HEK293 (cell line): ENCODE measurements around the gene SCRT2.
A peak's percentile ranks its signal among the peaks of the same experiment; 100 is the strongest.

Source experiments
- FEZF1 ChIP-seq: fragments of 450-650 bp; formaldehyde crosslinking; IDR thresholded peaks from 2 replicates; pipeline ENCODE4 v1.5.1; 2016; ENCODE audit warnings: missing biosample characterization, missing genetic modification characterization
- GFI1B ChIP-seq: fragments of 450-650 bp; formaldehyde crosslinking; IDR thresholded peaks from 2 replicates; pipeline ENCODE4 v1.5.1; 2016; ENCODE audit warnings: missing biosample characterization, missing genetic modification characterization
- GLIS1 ChIP-seq: fragments of 450-650 bp; formaldehyde crosslinking; IDR thresholded peaks from 2 replicates; pipeline ENCODE4 v1.5.1; 2016; ENCODE audit warnings: missing biosample characterization, missing genetic modification characterization
- KLF1 ChIP-seq: fragments of 450-650 bp; formaldehyde crosslinking; IDR thresholded peaks from 2 replicates; pipeline ENCODE4 v1.5.1; 2016; ENCODE audit warnings: missing biosample characterization, missing genetic modification characterization
- KLF7 ChIP-seq: fragments of 450-650 bp; formaldehyde crosslinking; IDR thresholded peaks from 2 replicates; pipeline ENCODE4 v1.5.1; 2016; ENCODE audit warnings: missing biosample characterization, missing genetic modification characterization, borderline replicate concordance
- KLF9 ChIP-seq: fragments of 450-650 bp; formaldehyde crosslinking; IDR thresholded peaks from 2 replicates; pipeline ENCODE4 v1.5.1; 2016; ENCODE audit warnings: missing biosample characterization, missing genetic modification characterization, low read depth
- PRDM1 ChIP-seq: fragments of 450-650 bp; formaldehyde crosslinking; IDR thresholded peaks from 2 replicates; pipeline ENCODE4; 2016; ENCODE audit warnings: missing biosample characterization, missing genetic modification characterization
- SCRT1 ChIP-seq: fragments of 450-650 bp; formaldehyde crosslinking; IDR thresholded peaks from 2 replicates; pipeline ENCODE4 v1.5.1; 2016; ENCODE audit warnings: missing biosample characterization, missing genetic modification characterization, borderline replicate concordance
- SP2 ChIP-seq: fragments of 450-650 bp; formaldehyde crosslinking; IDR thresholded peaks from 2 replicates; pipeline ENCODE4 v1.5.1; 2016; ENCODE audit warnings: missing biosample characterization, missing genetic modification characterization
- WT1 ChIP-seq: fragments of 450-650 bp; formaldehyde crosslinking; IDR thresholded peaks from 2 replicates; pipeline ENCODE4 v1.5.1; 2016; ENCODE audit warnings: missing biosample characterization, missing genetic modification characterization
- ZBTB17 ChIP-seq: fragments of 450-650 bp; formaldehyde crosslinking; IDR thresholded peaks from 2 replicates; pipeline ENCODE4 v1.5.1; 2016; ENCODE audit warnings: missing biosample characterization, missing genetic modification characterization
- ZBTB21 ChIP-seq: fragments of 450-650 bp; formaldehyde crosslinking; IDR thresholded peaks from 2 replicates; pipeline ENCODE4 v1.5.1; 2017; ENCODE audit warnings: missing biosample characterization, missing genetic modification characterization
- ZBTB8A ChIP-seq: fragments of 450-650 bp; formaldehyde crosslinking; IDR thresholded peaks from 2 replicates; pipeline ENCODE4 v1.5.1; 2016; ENCODE audit warnings: missing biosample characterization, missing genetic modification characterization
- ZFHX2 ChIP-seq: fragments of 450-650 bp; formaldehyde crosslinking; conservative IDR thresholded peaks from 2 replicates; pipeline ENCODE4 v1.5.1; 2016; ENCODE audit warnings: missing biosample characterization, missing genetic modification characterization
- ZNF184 ChIP-seq: fragments of 450-650 bp; IDR thresholded peaks from 2 replicates; pipeline ENCODE4 v1.5.1; 2018; ENCODE audit warnings: missing biosample characterization, mild to moderate bottlenecking, missing genetic modification characterization
- ZNF214 ChIP-seq: fragments of 450-650 bp; formaldehyde crosslinking; IDR thresholded peaks from 2 replicates; pipeline ENCODE4 v1.5.1; 2017; ENCODE audit warnings: missing biosample characterization, mild to moderate bottlenecking, missing genetic modification characterization, borderline replicate concordance
- ZNF221 ChIP-seq: fragments of 450-650 bp; formaldehyde crosslinking; IDR thresholded peaks from 2 replicates; pipeline ENCODE4 v1.5.1; 2017; ENCODE audit warnings: missing biosample characterization, missing genetic modification characterization, borderline replicate concordance
- ZNF223 ChIP-seq: fragments of 450-650 bp; formaldehyde crosslinking; IDR thresholded peaks from 2 replicates; pipeline ENCODE4 v1.5.1; 2016; ENCODE audit warnings: missing biosample characterization, missing genetic modification characterization
- ZNF292 ChIP-seq: fragments of 450-650 bp; formaldehyde crosslinking; IDR thresholded peaks from 2 replicates; pipeline ENCODE4 v1.5.1; 2016; ENCODE audit warnings: low read depth, missing biosample characterization, missing genetic modification characterization, borderline replicate concordance
- ZNF324 ChIP-seq: fragments of 450-650 bp; formaldehyde crosslinking; IDR thresholded peaks from 2 replicates; pipeline ENCODE4 v1.5.1; 2016; ENCODE audit warnings: missing biosample characterization, missing genetic modification characterization
- ZNF398 ChIP-seq: fragments of 450-650 bp; formaldehyde crosslinking; IDR thresholded peaks from 2 replicates; pipeline ENCODE4 v1.5.1; 2017; ENCODE audit warnings: missing biosample characterization, missing genetic modification characterization
- ZNF404 ChIP-seq: fragments of 450-650 bp; formaldehyde crosslinking; IDR thresholded peaks from 2 replicates; pipeline ENCODE4 v1.5.1; 2017; ENCODE audit warnings: missing biosample characterization, missing genetic modification characterization
- ZNF433 ChIP-seq: fragments of 450-650 bp; formaldehyde crosslinking; IDR thresholded peaks from 2 replicates; pipeline ENCODE4 v1.5.1; 2016; ENCODE audit warnings: missing biosample characterization, missing genetic modification characterization, low read depth
- ZNF473 ChIP-seq: fragments of 450-650 bp; formaldehyde crosslinking; IDR thresholded peaks from 2 replicates; pipeline ENCODE4 v1.5.1; 2017; ENCODE audit warnings: missing biosample characterization, missing genetic modification characterization
- ZNF48 ChIP-seq: fragments of 450-650 bp; formaldehyde crosslinking; IDR thresholded peaks from 2 replicates; pipeline ENCODE4 v1.5.1; 2016; ENCODE audit warnings: missing biosample characterization, missing genetic modification characterization
- ZNF521 ChIP-seq: fragments of 450-650 bp; formaldehyde crosslinking; IDR thresholded peaks from 2 replicates; pipeline ENCODE4 v1.5.1; 2017; ENCODE audit warnings: missing biosample characterization, mild to moderate bottlenecking, missing genetic modification characterization
- ZNF555 ChIP-seq: fragments of 450-650 bp; formaldehyde crosslinking; conservative IDR thresholded peaks from 2 replicates; pipeline ENCODE4 v1.5.1; 2017; ENCODE audit warnings: missing biosample characterization, mild to moderate bottlenecking, missing genetic modification characterization, inconsistent platforms
- ZNF610 ChIP-seq: fragments of 450-650 bp; formaldehyde crosslinking; IDR thresholded peaks from 2 replicates; pipeline ENCODE4 v1.5.1; 2016; ENCODE audit warnings: missing biosample characterization, missing genetic modification characterization, borderline replicate concordance
- ZNF621 ChIP-seq: fragments of 450-650 bp; formaldehyde crosslinking; IDR thresholded peaks from 2 replicates; pipeline ENCODE4 v1.5.1; 2017; ENCODE audit warnings: missing biosample characterization, missing genetic modification characterization
- ZNF626 ChIP-seq: fragments of 450-650 bp; sonication (Bioruptor Pico); formaldehyde crosslinking; IDR thresholded peaks from 2 replicates; pipeline ENCODE4 v1.5.1; 2018; ENCODE audit warnings: missing biosample characterization, missing genetic modification characterization, inconsistent platforms
- ZNF664 ChIP-seq: fragments of 450-650 bp; formaldehyde crosslinking; IDR thresholded peaks from 2 replicates; pipeline ENCODE4 v1.5.1; 2016; ENCODE audit warnings: missing biosample characterization, missing genetic modification characterization
- ZNF701 ChIP-seq: fragments of 450-650 bp; formaldehyde crosslinking; IDR thresholded peaks from 2 replicates; pipeline ENCODE4 v1.5.1; 2016; ENCODE audit warnings: missing biosample characterization, missing genetic modification characterization
- ZNF747 ChIP-seq: fragments of 450-650 bp; formaldehyde crosslinking; IDR thresholded peaks from 2 replicates; pipeline ENCODE4 v1.5.1; 2016; ENCODE audit warnings: missing biosample characterization, missing genetic modification characterization
- ZNF76 ChIP-seq: fragments of 450-650 bp; formaldehyde crosslinking; IDR thresholded peaks from 2 replicates; pipeline ENCODE4; 2016; ENCODE audit warnings: low read depth, missing biosample characterization, missing genetic modification characterization, borderline replicate concordance
- ZNF777 ChIP-seq: fragments of 450-650 bp; formaldehyde crosslinking; IDR thresholded peaks from 2 replicates; pipeline ENCODE4 v1.5.1; 2017; ENCODE audit warnings: missing biosample characterization, missing genetic modification characterization, borderline replicate concordance
- ZNF791 ChIP-seq: fragments of 450-650 bp; formaldehyde crosslinking; IDR thresholded peaks from 2 replicates; pipeline ENCODE4 v1.5.1; 2016; ENCODE audit warnings: missing biosample characterization, missing genetic modification characterization
- ZNF837 ChIP-seq: fragments of 450-650 bp; formaldehyde crosslinking; IDR thresholded peaks from 2 replicates; pipeline ENCODE4 v1.5.1; 2016; ENCODE audit warnings: missing biosample characterization, missing genetic modification characterization
- TF ChIP-seq, protein P1 (sequence below): fragments of 450-650 bp; formaldehyde crosslinking; IDR thresholded peaks from 2 replicates; pipeline ENCODE4 v1.5.1; 2016; ENCODE audit warnings: missing biosample characterization, missing genetic modification characterization
- TF ChIP-seq, protein P2 (sequence below): fragments of 450-650 bp; formaldehyde crosslinking; IDR thresholded peaks from 2 replicates; pipeline ENCODE4 v1.5.1; 2016; ENCODE audit warnings: missing biosample characterization, missing genetic modification characterization

SCRT2 gene

DNA sequence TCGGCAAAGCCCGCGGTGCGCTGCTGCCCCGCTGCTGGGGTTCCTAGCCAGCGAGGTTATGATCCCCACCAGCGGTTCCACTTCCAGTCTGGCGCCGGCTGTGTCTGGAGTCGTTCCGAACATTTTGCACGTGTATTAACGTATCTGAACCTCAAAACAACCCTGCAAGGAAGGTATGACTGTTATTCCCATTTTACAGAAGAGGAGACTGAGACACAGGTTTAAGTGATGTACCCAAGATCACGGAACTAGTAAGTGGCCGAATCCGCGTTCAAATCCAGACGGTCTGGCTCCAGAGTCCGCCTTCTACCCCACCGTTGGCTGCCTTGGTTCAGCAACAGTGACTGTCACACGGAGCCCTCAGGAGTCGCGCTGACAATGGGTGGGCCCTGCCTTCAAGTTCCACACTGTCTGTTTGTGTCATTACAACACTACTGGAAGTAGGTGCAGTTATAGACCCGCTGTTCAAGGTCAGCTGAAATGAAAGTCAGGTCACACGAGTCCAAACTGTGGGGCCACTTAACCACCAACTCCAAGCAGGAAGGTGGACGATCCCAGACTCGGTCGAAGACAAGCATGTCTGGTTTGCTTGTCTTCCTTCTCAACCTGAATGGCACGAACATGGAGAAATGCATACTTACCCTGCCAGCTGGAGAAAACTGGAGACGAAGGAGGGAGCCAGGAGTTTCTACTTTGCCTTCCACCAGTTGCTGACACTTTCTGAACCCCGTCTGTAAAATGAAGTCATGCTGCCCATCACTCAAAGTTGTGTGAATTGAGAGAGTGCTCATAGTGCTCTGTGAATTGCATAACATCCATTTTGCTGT lies 21.8 kb downstream of the SCRT2 start (continued):
- TF ChIP-seq SP2 (tag by site-specific recombination) (no peak), ZNF214 (tag by site-specific recombination) (no peak), ZNF324 (tag by site-specific recombination) (no peak), KLF1 (tag by site-specific recombination) (peak; percentile 29; the same call in 1 of the 2 replicates), ZBTB21 (tag by site-specific recombination) (no peak), ZNF747 (tag by site-specific recombination) (no peak), FEZF1 (tag by site-specific recombination) (no peak), ZNF626 (tag by site-specific recombination) (no peak), ZBTB17 (tag by site-specific recombination) (no peak), ZNF221 (tag by site-specific recombination) (no peak), ZNF521 (no peak), ZNF664 (tag by site-specific recombination) (0 out of 2 replicates have a peak, but pooled peaks have one; percentile 35), ZNF223 (tag by site-specific recombination) (no peak), KLF7 (tag by site-specific recombination) (no peak), ZBTB8A (tag by site-specific recombination) (peak; percentile 57; the same call in 1 of the 2 replicates), ZNF701 (no peak), ZNF433 (no peak), SCRT1 (tag by site-specific recombination) (no peak), GFI1B (tag by site-specific recombination) (no peak), KLF9 (no peak), ZNF555 (tag by site-specific recombination) (no peak), ZNF292 (tag by site-specific recombination) (no peak), ZNF610 (no peak), ZNF837 (tag by site-specific recombination) (no peak), PRDM1 (peak; percentile 51), ZNF473 (tag by site-specific recombination) (no peak), ZNF184 (tag by site-specific recombination) (no peak), ZNF398 (tag by site-specific recombination) (no peak), WT1 (no peak), ZNF791 (tag by site-specific recombination) (no peak), ZNF621 (tag by site-specific recombination) (no peak), ZNF48 (no peak), ZNF76 (tag by site-specific recombination) (no peak), ZFHX2 (tag by site-specific recombination) (no peak), ZNF404 (no peak), ZNF777 (no peak), GLIS1 (tag by site-specific recombination) (peak; percentile 61)
- TF ChIP-seq, protein P1, sequence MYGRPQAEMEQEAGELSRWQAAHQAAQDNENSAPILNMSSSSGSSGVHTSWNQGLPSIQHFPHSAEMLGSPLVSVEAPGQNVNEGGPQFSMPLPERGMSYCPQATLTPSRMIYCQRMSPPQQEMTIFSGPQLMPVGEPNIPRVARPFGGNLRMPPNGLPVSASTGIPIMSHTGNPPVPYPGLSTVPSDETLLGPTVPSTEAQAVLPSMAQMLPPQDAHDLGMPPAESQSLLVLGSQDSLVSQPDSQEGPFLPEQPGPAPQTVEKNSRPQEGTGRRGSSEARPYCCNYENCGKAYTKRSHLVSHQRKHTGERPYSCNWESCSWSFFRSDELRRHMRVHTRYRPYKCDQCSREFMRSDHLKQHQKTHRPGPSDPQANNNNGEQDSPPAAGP: 0 out of 2 replicates have a peak, but pooled peaks have one; percentile 50
- TF ChIP-seq, protein P2, sequence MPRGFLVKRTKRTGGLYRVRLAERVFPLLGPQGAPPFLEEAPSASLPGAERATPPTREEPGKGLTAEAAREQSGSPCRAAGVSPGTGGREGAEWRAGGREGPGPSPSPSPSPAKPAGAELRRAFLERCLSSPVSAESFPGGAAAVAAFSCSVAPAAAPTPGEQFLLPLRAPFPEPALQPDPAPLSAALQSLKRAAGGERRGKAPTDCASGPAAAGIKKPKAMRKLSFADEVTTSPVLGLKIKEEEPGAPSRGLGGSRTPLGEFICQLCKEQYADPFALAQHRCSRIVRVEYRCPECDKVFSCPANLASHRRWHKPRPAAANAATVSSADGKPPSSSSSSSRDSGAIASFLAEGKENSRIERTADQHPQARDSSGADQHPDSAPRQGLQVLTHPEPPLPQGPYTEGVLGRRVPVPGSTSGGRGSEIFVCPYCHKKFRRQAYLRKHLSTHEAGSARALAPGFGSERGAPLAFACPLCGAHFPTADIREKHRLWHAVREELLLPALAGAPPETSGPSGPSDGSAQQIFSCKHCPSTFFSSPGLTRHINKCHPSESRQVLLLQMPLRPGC (tag by site-specific recombination): no peak; the same call in 1 of the 2 replicates
